ENCODE measurements around the gene VMO1. TPM values are rescaled to one million over a fixed set of nuclear protein-coding genes. Genes with fewer than 3 reads are reported as not detected.

VMO1 gene
- total RNA-seq, 1 experiment from 2014 or later, result 1.2 TPM

- TF ChIP-seq ZNF671 (CRISPR knock-in tag; IDR thresholded peaks at IDR 0.05) (no peak), ZNF423 (CRISPR knock-in tag; IDR thresholded peaks at IDR 0.05) (no peak), ZNF138 (CRISPR knock-in tag; conservative IDR thresholded peaks at IDR 0.05) (no peak), SMAD4 (CRISPR knock-in tag; IDR thresholded peaks at IDR 0.05) (no peak), FOXP1 (CRISPR knock-in tag; IDR thresholded peaks at IDR 0.05; ENCODE audit: borderline replicate concordance) (no peak), IRF2 (CRISPR knock-in tag; IDR thresholded peaks at IDR 0.05; ENCODE audit: borderline replicate concordance, low read depth) (no peak), GRHL2 (CRISPR knock-in tag; IDR thresholded peaks at IDR 0.05; ENCODE audit: insufficient replicate concordance, severe bottlenecking) (no peak), ELF4 (CRISPR knock-in tag; IDR thresholded peaks at IDR 0.05; ENCODE audit: low read depth) (no peak)
- TF ChIP-seq, protein P1, sequence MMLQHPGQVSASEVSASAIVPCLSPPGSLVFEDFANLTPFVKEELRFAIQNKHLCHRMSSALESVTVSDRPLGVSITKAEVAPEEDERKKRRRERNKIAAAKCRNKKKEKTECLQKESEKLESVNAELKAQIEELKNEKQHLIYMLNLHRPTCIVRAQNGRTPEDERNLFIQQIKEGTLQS (CRISPR knock-in tag; conservative IDR thresholded peaks at IDR 0.05), result no peak
- TF ChIP-seq, protein P2, sequence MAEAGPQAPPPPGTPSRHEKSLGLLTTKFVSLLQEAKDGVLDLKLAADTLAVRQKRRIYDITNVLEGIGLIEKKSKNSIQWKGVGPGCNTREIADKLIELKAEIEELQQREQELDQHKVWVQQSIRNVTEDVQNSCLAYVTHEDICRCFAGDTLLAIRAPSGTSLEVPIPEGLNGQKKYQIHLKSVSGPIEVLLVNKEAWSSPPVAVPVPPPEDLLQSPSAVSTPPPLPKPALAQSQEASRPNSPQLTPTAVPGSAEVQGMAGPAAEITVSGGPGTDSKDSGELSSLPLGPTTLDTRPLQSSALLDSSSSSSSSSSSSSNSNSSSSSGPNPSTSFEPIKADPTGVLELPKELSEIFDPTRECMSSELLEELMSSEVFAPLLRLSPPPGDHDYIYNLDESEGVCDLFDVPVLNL (CRISPR knock-in tag; IDR thresholded peaks at IDR 0.05; ENCODE audit: borderline replicate concordance, low read depth), result no peak
Observed at GRCh38 chr17:4766723-4767122, 19.4 kb downstream of the VMO1 start (continued).

DNA sequence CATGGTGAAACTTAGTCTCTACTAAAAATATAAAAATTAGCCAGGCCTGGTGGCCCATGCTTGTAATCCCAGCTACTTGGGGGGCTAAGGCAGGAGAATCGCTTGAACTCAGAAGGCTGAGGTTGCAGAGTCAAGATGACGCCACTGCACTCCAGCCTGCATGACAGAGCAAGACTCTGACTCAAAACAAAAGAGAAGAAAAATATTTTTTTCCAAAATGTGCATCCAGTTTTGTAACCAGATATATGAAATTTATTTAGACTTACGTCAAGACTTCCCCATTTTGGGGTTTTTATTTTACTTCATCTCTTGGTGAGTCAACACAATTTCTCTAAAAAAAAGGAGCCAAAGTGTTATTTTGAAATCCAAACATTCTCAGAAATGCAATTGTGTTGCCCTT lies 20.0 kb downstream of the VMO1 start:
- no peak for ATAC-seq
- TF ChIP-seq, protein P3, sequence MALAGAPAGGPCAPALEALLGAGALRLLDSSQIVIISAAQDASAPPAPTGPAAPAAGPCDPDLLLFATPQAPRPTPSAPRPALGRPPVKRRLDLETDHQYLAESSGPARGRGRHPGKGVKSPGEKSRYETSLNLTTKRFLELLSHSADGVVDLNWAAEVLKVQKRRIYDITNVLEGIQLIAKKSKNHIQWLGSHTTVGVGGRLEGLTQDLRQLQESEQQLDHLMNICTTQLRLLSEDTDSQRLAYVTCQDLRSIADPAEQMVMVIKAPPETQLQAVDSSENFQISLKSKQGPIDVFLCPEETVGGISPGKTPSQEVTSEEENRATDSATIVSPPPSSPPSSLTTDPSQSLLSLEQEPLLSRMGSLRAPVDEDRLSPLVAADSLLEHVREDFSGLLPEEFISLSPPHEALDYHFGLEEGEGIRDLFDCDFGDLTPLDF (CRISPR knock-in tag; IDR thresholded peaks at IDR 0.05), result no peak
- TF ChIP-seq ESRRA (CRISPR knock-in tag; IDR thresholded peaks at IDR 0.05; ENCODE audit: borderline replicate concordance) (no peak), FOXJ3 (CRISPR knock-in tag; IDR thresholded peaks at IDR 0.05; ENCODE audit: borderline replicate concordance) (no peak), FOXP1 (CRISPR knock-in tag; IDR thresholded peaks at IDR 0.05; ENCODE audit: borderline replicate concordance) (no peak), TEAD1 (CRISPR knock-in tag; IDR thresholded peaks at IDR 0.05) (no peak), GTF2I (CRISPR knock-in tag; conservative IDR thresholded peaks at IDR 0.05) (no peak), ZNF138 (CRISPR knock-in tag; conservative IDR thresholded peaks at IDR 0.05) (no peak), JUN (CRISPR knock-in tag; IDR thresholded peaks at IDR 0.05) (no peak), ETV6 (CRISPR knock-in tag; IDR thresholded peaks at IDR 0.05) (no peak)
- TF ChIP-seq, protein P4, sequence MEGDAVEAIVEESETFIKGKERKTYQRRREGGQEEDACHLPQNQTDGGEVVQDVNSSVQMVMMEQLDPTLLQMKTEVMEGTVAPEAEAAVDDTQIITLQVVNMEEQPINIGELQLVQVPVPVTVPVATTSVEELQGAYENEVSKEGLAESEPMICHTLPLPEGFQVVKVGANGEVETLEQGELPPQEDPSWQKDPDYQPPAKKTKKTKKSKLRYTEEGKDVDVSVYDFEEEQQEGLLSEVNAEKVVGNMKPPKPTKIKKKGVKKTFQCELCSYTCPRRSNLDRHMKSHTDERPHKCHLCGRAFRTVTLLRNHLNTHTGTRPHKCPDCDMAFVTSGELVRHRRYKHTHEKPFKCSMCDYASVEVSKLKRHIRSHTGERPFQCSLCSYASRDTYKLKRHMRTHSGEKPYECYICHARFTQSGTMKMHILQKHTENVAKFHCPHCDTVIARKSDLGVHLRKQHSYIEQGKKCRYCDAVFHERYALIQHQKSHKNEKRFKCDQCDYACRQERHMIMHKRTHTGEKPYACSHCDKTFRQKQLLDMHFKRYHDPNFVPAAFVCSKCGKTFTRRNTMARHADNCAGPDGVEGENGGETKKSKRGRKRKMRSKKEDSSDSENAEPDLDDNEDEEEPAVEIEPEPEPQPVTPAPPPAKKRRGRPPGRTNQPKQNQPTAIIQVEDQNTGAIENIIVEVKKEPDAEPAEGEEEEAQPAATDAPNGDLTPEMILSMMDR (IDR thresholded peaks at IDR 0.05), result no peak
- TF ChIP-seq, protein P1 (CRISPR knock-in tag; conservative IDR thresholded peaks at IDR 0.05), result no peak
- TF ChIP-seq, protein P5, sequence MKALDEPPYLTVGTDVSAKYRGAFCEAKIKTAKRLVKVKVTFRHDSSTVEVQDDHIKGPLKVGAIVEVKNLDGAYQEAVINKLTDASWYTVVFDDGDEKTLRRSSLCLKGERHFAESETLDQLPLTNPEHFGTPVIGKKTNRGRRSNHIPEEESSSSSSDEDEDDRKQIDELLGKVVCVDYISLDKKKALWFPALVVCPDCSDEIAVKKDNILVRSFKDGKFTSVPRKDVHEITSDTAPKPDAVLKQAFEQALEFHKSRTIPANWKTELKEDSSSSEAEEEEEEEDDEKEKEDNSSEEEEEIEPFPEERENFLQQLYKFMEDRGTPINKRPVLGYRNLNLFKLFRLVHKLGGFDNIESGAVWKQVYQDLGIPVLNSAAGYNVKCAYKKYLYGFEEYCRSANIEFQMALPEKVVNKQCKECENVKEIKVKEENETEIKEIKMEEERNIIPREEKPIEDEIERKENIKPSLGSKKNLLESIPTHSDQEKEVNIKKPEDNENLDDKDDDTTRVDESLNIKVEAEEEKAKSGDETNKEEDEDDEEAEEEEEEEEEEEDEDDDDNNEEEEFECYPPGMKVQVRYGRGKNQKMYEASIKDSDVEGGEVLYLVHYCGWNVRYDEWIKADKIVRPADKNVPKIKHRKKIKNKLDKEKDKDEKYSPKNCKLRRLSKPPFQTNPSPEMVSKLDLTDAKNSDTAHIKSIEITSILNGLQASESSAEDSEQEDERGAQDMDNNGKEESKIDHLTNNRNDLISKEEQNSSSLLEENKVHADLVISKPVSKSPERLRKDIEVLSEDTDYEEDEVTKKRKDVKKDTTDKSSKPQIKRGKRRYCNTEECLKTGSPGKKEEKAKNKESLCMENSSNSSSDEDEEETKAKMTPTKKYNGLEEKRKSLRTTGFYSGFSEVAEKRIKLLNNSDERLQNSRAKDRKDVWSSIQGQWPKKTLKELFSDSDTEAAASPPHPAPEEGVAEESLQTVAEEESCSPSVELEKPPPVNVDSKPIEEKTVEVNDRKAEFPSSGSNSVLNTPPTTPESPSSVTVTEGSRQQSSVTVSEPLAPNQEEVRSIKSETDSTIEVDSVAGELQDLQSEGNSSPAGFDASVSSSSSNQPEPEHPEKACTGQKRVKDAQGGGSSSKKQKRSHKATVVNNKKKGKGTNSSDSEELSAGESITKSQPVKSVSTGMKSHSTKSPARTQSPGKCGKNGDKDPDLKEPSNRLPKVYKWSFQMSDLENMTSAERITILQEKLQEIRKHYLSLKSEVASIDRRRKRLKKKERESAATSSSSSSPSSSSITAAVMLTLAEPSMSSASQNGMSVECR (CRISPR knock-in tag; IDR thresholded peaks at IDR 0.05; ENCODE audit: borderline replicate concordance), result no peak
- TF ChIP-seq, protein P6, sequence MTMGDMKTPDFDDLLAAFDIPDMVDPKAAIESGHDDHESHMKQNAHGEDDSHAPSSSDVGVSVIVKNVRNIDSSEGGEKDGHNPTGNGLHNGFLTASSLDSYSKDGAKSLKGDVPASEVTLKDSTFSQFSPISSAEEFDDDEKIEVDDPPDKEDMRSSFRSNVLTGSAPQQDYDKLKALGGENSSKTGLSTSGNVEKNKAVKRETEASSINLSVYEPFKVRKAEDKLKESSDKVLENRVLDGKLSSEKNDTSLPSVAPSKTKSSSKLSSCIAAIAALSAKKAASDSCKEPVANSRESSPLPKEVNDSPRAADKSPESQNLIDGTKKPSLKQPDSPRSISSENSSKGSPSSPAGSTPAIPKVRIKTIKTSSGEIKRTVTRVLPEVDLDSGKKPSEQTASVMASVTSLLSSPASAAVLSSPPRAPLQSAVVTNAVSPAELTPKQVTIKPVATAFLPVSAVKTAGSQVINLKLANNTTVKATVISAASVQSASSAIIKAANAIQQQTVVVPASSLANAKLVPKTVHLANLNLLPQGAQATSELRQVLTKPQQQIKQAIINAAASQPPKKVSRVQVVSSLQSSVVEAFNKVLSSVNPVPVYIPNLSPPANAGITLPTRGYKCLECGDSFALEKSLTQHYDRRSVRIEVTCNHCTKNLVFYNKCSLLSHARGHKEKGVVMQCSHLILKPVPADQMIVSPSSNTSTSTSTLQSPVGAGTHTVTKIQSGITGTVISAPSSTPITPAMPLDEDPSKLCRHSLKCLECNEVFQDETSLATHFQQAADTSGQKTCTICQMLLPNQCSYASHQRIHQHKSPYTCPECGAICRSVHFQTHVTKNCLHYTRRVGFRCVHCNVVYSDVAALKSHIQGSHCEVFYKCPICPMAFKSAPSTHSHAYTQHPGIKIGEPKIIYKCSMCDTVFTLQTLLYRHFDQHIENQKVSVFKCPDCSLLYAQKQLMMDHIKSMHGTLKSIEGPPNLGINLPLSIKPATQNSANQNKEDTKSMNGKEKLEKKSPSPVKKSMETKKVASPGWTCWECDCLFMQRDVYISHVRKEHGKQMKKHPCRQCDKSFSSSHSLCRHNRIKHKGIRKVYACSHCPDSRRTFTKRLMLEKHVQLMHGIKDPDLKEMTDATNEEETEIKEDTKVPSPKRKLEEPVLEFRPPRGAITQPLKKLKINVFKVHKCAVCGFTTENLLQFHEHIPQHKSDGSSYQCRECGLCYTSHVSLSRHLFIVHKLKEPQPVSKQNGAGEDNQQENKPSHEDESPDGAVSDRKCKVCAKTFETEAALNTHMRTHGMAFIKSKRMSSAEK (CRISPR knock-in tag; IDR thresholded peaks at IDR 0.05; ENCODE audit: borderline replicate concordance), result no peak

More for the DNA sequence above, 20.0 kb downstream of the VMO1 start:
- Mint-ChIP-seq H3K4me1 (no peaks in the 10 kb centered on the region), H3K4me3 (no peak overlapping the region), H3K9me3 (no peaks in the 10 kb centered on the region), H3K27ac (no peak overlapping the region), H3K36me3 (no peaks in the 10 kb centered on the region), H3K27me3 (ENCODE audit: low read depth) (no peaks in the 10 kb centered on the region)
- no peak for DNase-seq (ENCODE audit: low spot score)
- ChIA-PET POLR2A (no interaction called here), CTCF (no interaction called here)
